ENCODE measurements around the gene TRPC4.
A peak's percentile ranks its signal among the peaks of the same experiment; 100 is the strongest.

The TRPC4 gene

GRCh38 chr13:37869756-37870488, at the start of gene TRPC4:
Gene TRPC4, minus strand, starts transcription at chr13:37869772. Its CDS starts 86,439 bp downstream, at chr13:37783333.
- peak; percentile 8 for DNase-seq (ENCODE audit: low spot score)

DNA sequence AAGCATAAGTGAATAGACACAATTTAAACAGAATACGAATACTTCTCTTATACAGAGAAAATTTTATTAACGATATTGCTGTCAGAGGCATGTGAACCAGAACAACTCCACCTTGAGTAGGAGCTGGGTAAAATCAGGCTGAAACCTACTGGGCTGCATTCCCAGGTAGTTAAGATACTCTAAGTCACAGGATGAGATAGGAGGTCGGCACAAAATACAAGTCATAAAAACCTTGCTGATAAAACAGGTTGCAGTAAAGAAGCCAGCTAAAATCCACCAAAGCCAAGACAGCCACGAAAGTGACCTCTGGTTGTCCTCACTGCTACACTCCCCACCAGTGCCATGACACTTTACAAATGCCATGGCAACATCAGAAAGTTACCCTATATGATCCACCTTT, 49.2 kb upstream of the TRPC4 start:
- no peak for DNase-seq (ENCODE audit: low spot score)

DNA sequence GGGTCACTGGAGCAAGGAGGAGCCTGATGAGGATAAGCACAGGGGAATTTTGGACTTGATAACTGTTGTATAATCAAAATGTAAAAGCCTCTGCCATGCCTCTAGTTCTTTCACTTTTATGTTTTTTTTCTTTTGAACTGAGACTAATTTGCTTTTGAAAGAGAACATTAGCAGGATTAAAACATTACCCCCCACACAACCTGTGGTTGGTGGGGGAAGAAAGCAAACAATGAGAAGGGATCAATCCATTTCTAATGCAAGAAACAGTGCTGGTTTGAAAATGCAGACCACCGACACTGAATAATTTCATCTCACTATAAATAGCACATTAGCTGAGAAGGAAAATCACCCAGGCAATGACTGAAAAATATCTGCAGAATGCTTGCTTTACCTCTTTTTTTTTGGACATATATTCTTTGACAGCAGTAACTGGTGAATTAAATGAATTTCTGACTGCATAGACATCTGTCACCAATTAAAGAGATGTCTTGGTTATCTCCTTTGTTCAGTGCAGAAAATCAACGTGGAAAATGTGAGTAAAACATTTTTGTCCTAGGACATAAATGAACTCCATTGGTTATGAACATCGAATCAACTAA, 48.6 kb upstream of the TRPC4 start:
- DNase-seq (ENCODE audit: low spot score): no peak

DNA sequence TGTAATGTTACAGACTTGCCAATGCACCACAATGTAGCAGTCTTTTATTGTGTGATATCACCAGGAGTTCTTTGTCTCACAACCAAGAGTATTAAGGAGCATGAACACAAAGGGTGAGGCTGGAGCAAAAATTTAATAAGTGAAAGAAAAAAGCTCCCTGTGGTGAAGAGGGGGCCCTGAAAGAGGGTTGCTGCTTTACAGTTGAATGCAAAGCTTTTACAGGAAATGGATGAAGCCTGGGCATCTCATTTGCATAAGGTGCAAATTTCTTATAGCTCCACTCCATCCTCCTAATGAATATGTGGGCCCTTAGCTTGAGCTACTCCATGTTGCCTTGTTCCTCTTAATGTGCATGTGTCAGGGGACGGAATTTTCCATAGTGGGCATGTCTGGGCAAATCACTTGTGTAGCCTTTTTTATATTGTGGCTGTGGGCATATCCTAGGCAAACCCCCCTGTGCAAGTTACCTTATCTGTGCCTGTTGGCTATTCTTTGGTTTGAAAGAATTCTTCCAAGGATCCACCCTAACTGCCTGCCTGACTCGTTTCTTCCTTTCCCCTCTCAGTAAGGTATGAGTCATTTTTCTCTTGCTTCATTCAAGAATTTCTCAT, 45.3 kb upstream of the TRPC4 start:
- DNase-seq (ENCODE audit: low spot score): no peak

DNA sequence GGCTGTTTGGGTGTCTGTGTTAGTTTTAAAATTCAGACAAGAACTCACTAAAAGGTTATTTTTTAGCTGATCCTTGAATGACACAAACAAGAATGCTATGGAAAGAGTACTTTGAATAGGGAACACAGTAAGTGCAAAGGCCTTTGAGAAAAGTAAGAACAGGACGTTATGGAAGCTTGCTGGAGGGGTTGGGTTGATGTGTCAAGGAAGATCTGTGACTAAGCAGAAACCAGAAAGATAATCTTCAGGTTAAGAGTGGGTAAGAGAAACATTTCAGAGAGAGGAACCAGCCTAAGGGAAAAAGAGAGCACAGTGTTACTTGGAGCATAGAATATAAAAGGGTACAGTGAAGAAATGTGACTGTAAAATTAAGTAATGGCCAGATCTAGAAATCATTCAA, 41.2 kb upstream of the TRPC4 start:
- DNase-seq (ENCODE audit: low spot score): no peak

DNA sequence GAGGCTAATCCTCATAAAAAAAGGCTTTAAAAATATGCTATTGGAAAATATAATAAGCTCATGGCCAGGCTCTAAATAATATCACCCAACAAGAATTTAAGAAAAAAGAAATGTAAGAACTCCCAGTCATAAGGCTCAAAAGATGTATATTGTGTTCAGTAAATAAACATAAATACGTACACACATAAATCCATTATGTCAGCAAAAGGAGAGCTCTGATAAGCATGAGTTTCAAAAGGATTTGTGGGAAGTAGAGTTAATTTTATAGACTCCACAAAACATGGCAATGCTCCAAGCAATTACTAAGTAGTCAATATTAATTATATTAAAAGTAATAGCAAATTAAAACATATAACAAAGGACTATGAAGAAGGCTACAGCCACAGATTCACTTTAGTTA, 37.3 kb upstream of the TRPC4 start:
- DNase-seq (ENCODE audit: low spot score): no peak

DNA sequence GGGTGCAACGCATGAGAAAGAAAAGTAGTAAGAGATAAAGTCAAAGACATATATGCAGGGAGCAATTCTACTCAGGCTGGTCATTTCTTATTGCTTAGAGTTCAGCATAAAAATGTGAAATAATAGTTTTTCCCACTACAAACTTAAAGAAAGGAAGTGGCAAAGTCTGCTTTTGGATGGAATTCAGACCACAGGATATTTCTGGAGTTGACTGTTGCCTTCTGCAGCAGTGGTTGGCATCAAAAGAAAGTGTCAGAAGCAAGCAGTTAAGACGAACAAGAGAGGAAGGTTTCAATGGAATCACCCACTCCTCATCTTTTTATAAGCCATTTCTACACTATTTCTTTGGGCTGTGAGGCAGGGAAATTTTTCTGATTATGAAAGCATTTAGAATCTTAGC, 36.2 kb upstream of the TRPC4 start:
- no peak for DNase-seq (ENCODE audit: low spot score)

GRCh38 chr13:37899753-37900152, 30.2 kb upstream of the TRPC4 start:
- no peak for DNase-seq (ENCODE audit: low spot score)

DNA sequence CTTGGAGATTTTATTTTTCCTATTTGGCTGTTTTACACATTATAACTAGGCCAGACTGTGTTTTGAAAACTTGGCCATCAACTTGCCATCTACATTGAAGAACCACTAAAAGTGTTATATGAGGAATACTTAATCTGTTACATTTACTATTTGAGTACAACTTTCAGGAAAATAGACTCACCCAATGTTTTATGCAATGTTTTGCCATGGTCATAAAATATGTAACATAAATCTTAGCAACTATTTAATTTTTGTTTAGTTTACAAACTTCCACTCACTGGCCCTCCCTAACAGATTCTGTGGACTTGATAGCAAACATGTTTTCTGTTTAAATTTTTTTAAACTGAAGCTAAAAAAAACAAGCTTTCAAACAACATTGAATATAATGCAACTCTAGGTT, 23.7 kb upstream of the TRPC4 start:
- DNase-seq (ENCODE audit: low spot score): no peak

DNA sequence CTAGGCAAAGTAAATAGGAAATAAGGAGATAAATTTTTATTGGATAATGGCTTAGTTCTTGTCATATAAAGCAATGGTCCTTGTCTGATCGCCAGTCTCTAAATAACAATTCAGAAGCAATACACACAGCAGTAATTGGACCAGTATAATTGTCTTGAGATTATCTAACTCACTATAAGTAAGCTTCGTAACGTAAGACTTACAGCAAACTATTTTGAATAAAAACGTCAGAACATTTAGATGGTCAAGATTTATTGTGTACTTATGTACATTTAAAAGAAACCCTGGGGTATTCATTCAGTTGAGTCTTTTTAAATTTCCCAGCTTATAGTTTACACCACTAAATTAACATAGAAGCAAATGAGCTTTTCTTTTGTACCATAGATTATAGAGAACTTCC, 20.2 kb upstream of the TRPC4 start:
- no peak for DNase-seq (ENCODE audit: low spot score)

DNA sequence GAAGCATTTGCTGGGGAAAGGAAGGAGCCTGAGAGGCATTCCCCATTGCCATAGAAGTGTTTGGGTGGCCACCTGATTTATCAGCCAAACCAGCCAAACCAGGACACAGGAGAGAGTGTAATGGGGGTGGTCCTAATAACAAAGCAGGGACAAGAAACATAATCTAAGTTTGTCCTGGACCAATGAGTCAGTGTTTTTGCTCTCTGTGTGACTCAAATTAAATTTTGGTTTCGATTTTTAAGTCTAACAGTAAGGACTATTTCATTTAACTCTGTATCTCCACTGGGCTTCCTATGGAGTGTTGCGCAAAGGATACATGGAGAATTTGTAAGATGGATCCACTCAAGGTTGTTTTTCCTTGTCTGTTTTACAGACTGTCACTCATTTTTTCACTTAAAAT, 19.5 kb upstream of the TRPC4 start:
- no peak for DNase-seq (ENCODE audit: low spot score)

DNA sequence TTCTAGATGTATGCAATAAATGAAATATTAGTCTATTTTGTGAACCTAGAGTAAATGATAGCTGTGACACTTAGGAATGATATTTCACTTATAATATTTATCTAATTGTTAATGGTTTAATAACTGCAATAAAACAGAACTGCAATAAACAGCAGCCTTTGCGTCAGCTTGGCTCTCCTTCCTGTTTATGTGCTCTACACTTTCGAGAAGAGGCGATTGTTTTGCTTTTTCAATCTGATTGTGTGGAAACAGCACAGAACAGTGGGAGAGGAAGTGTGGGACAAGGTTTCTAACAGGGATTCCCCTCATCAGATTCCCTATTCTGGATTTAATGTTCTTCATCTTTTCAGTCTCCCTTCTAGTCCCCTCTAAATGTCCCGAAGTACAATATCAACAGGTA, 17.3 kb upstream of the TRPC4 start:
- DNase-seq (ENCODE audit: low spot score): no peak

- DNase-seq (ENCODE audit: low spot score): no peak
Observed at GRCh38 chr13:37884674-37885073, 15.1 kb upstream of the TRPC4 start.

GRCh38 chr13:37884026-37884425, 14.5 kb upstream of the TRPC4 start:
- no peak for DNase-seq (ENCODE audit: low spot score)

DNA sequence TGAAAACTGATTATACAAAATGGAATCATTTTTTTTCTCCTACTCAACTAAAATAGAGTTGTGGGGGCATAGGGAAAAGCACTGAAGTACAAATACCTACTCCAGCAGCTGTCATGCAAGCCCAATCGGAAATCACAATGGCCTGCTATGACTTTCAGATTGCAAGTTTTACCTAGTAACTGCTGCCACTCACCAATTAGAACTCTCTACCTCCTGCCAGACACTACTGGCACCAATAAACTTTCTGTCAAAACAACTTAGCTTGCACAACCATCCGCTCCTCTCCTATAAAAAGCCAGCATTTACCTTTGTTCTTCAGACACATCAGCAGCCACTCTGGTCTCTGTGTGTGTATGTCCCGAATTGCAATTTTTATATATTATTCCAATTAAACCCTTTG, 9.3 kb upstream of the TRPC4 start:
- DNase-seq (ENCODE audit: low spot score): no peak

- no peak for DNase-seq (ENCODE audit: low spot score)
Observed at GRCh38 chr13:37878496-37878895, 8.9 kb upstream of the TRPC4 start.

DNA sequence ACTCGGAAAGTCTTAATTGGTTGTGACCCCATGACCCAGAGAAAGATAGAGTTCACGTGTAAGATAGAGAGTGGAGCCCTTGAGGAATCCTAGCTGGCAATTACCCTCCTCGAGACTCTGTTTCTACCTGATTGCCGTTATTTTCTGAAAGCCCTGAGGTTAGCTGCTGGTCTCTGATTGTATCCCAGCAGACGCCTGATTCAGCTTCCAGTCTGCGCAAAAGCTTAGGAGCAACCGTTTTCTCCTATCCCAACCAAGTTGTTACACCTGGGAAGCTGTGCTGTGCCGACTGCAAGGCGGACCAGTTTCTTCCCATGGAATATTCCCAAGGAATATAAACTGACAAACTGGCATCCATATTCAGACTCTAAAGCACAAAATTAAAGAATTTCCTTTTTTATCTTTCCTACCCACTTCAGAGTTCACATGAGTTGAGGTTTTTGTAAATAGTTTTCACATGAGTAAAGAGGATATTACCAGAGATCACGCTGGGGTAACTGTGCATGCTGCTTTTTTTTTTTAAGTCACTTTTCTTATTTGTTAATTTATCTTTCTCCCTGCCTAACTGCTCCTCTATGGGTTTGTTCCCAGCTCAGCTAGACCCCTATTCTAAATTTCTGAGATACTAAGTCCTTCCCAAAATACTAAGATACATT, 1.5 kb upstream of the TRPC4 start:
- DNase-seq (ENCODE audit: low spot score): no peak

- no peak for DNase-seq (ENCODE audit: low spot score)
Observed at GRCh38 chr13:37870489-37870845, 895 bp upstream of the TRPC4 start.

DNA sequence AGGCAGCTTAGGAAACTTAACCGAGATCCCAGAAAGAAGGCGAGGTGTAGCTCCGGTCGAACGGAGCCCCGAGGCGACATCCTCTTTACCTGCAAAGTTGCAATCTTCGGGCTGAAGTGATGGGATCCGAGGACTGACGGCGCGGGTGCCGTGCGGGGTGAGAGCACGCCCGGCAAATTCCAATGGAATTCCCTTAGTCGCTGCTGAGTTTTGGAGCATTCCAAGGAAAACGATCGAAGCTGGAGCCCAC, 141 bp downstream of the TRPC4 start:
- no peak for DNase-seq (ENCODE audit: low spot score)

- DNase-seq (ENCODE audit: low spot score): no peak
Observed at GRCh38 chr13:37868691-37869505, 674 bp downstream of the TRPC4 start.

GRCh38 chr13:37863708-37864107, 5.9 kb downstream of the TRPC4 start:
- DNase-seq (ENCODE audit: low spot score): no peak

DNA sequence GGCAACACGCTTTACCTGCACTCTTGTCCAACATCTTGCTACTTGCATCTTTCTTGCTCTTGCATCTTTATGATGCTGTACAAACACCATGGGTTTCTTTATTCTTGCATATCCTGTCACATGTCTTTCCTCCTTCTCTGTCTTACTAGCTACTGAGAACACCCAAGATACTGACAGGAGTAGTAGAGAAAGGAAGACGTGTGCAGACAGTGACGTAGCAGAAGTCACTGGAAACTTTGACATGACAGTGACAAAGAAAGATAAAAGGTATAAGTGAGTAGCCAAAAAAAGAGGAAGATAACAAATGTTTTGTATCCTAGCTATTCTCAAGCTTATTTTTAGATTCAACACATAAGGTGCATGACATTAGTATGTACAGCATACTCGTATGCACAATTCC, 34.2 kb downstream of the TRPC4 start:
- DNase-seq (ENCODE audit: low spot score): no peak

GRCh38 chr13:37833411-37833810, 36.2 kb downstream of the TRPC4 start:
- DNase-seq (ENCODE audit: low spot score): no peak

Measured in cerebellar cortex (tissue), 1 donor.